GM18951 (cell line): ENCODE data around the gene DNAH1.

Source experiments
- POLR2A ChIP-seq: IDR thresholded peaks from 4 replicates; pipeline ENCODE4 v1.6.1; 2011; ENCODE audit warnings: mild to moderate bottlenecking; ENCODE audit not compliant: insufficient read length, insufficient read depth; ENCODE audit errors: extremely low read depth
- in situ Hi-C: fragments of 300-500 bp; cut with MboI; formaldehyde crosslinking; loops from one replicate; pipeline ENCODE4 v1.12.0; 2022; ENCODE audit warnings: low sequenced_read_pairs, mixed read lengths, inconsistent platforms; ENCODE audit not compliant: unreplicated experiment

Gene DNAH1

GRCh38 chr3:52434491-52435115 is 118.5 kb downstream of the DNAH1 start:
- no peak for TF ChIP-seq POLR2A
- in situ Hi-C loops: no loop called here

- in situ Hi-C loops: no loop called here
- TF ChIP-seq POLR2A: no peak
Measured at GRCh38 chr3:52435246-52436101, 119.4 kb downstream of the DNAH1 start.

GRCh38 chr3:52436500-52437149 is 120.5 kb downstream of the DNAH1 start:
- TF ChIP-seq POLR2A: no peak
- in situ Hi-C loops: no loop called here

GRCh38 chr3:52437326-52438103 is 121.4 kb downstream of the DNAH1 start:
- in situ Hi-C loops: no loop called here
- no peak for TF ChIP-seq POLR2A

GRCh38 chr3:52438104-52438376 is 121.9 kb downstream of the DNAH1 start:
- in situ Hi-C loops: no loop called here

DNA sequence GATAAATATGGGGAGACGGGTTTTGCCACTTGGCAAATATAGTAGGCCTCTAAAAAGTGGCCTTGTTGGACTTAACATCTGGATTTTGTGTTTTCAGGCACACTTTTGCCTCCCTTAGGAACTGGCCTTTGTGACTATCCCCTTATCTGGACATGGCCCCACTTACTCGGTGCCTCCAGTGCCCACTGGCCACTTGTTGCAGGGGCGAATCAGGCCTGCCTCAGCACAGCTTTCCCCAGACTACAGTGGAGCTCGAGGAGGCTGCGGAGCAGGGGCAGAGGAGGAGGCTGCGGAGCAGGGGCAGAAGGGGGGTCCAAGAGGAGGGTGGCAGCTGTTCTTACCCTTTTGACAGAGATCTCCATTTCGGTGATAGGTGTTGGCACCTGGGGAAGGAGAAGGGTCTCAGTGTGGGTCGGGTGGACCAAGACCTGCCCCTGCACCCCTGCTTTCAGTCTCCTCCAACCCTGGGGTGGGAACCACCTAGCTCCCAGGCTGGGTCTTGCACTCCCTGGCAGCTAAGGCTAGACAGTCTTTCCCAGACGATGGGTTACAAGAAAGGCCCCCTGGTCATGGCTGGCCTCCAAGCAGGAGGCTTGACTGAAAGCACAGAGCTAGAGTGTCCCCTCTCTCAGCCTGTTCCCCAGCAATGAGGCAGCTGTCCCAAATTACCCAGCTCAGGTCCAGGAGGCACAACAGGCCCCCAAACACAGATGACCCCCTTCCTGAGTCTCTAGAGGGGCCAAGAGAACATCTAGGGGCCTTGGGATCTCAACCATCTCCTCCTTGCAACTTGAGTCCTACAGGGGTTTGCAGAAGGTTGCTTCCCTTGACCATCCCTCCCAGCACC is 122.7 kb downstream of the DNAH1 start:
- no peak for TF ChIP-seq POLR2A
- in situ Hi-C loops: no loop called here

More at GRCh38 chr3:52438104-52438376, 121.9 kb downstream of the DNAH1 start:
- no peak for TF ChIP-seq POLR2A

DNA sequence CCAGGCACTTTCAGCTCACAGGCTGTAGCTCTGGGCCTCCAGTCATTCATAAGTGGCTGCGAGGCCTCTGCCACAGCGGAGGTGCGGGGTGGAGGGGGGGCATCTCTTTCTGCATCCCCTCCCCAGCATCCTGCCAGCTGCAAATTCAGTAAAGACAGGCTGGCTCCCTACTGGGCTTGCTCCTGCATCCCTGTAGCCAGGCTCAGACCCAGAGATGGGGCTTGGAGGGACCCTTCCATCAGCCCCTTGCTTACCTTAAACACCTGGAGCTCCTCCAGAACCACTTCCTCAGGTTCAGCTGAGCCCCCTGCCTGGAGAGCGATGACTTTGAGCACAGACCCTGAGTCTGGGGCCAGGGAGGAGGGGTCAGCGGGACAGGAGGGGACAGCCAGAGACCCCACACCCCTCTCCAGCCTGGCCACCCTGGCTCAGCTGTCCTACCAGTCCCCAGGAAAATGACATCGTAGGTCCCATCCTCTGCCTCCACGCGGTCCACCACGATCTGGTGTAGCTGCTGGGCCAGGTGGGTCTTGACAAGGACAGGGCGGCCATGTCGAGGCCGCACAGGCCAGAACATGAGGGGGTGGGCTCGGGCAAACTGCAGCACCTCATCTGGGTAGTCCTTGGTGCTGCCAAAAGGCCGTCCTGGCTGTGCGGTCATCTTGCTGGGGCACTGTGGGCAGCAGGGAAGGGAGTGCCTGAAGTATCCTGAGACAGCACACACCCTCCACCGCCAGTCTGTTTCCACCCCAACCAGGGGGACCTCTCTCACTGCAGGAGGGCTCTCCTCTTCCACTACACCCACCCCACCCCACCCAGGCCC is 123.5 kb downstream of the DNAH1 start:
- no peak for TF ChIP-seq POLR2A
- in situ Hi-C loops: no loop called here

DNA sequence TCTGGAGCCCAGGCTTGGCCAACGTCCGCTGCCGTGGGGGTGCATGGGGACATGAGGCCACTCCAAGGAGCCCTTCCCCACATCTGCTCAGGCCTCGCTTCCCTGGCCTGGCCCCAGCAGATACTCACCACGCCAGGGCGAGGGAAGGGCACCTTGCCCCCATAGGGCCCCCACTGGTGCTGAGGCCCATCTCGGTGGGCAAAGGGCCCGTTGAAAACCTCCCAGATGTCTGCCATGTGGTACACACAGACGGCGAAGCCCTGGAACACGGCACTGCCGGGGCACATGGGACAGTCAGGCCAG is 124.1 kb downstream of the DNAH1 start:
- in situ Hi-C loops: no loop called here
- no peak for TF ChIP-seq POLR2A

- TF ChIP-seq POLR2A: no peak
- in situ Hi-C loops: no loop called here
Measured at GRCh38 chr3:52440671-52441070, 124.6 kb downstream of the DNAH1 start.

GRCh38 chr3:52441091-52441771 is 125.1 kb downstream of the DNAH1 start:
- in situ Hi-C loops: no loop called here
- TF ChIP-seq POLR2A: no peak

GRCh38 chr3:52441772-52442332 is 125.7 kb downstream of the DNAH1 start:
- no peak for TF ChIP-seq POLR2A
- in situ Hi-C loops: no loop called here
